Measurements from ENCODE around the gene ALDH1A2. TPM values are rescaled to one million over a fixed set of nuclear protein-coding genes. Genes with fewer than 3 reads are reported as not detected.

ALDH1A2 gene
- total and polyA plus RNA-seq, 4 donors = 3.6 to 28.4 (median 9.5) TPM

GRCh38 chr15:58080398-58080797 lies 14.9 kb upstream of the ALDH1A2 start:
- no peak for DNase-seq
- no peak overlapping the region for H3K9ac ChIP-seq (ENCODE audit: insufficient read depth in 1 of 2, low read length in 2 of 2)
- no peaks in the 10 kb centered on the region for H3K27me3 ChIP-seq (ENCODE audit: control insufficient read depth in 3 of 3, insufficient read depth in 3 of 3, low read length in 2 of 3)
- ATAC-seq (ENCODE audit: insufficient read depth, low FRiP score) = no peak
- TF ChIP-seq CTCF (IDR thresholded peaks at IDR 0.05; ENCODE audit: control extremely low read depth, extremely low read depth) = no peak
- WGBS, 2 donors = 71 to 83% methylated on average over 8 of the region's 8 CpGs
- no peak overlapping the region for H3K4me3 ChIP-seq
- H3K9me3 ChIP-seq (ENCODE audit: control insufficient read depth in 4 of 4, insufficient read depth in 3 of 4, low read length in 3 of 4) = no peaks in the 10 kb centered on the region
- no peak overlapping the region for H3K27ac ChIP-seq (ENCODE audit: low read depth in 1 of 2, low read length in 1 of 2)
- H3K36me3 ChIP-seq (ENCODE audit: control insufficient read depth in 4 of 4, insufficient read depth in 4 of 4, low read length in 4 of 4) = no peaks in the 10 kb centered on the region
- H3K4me1 ChIP-seq (ENCODE audit: control insufficient read depth in 5 of 5, insufficient read depth in 5 of 5, low read length in 5 of 5) = no peaks in the 10 kb centered on the region

- Histone ChIP-seq H3K27ac (ENCODE audit: low read depth in 1 of 2, low read length in 1 of 2) (no peak overlapping the region), H3K4me3 (no peak overlapping the region), H3K9ac (ENCODE audit: insufficient read depth in 1 of 2, low read length in 2 of 2) (no peak overlapping the region), H3K36me3 (ENCODE audit: control insufficient read depth in 4 of 4, insufficient read depth in 4 of 4, low read length in 4 of 4) (no peaks in the 10 kb centered on the region), H3K9me3 (ENCODE audit: control insufficient read depth in 4 of 4, insufficient read depth in 3 of 4, low read length in 3 of 4) (no peaks in the 10 kb centered on the region), H3K27me3 (ENCODE audit: control insufficient read depth in 3 of 3, insufficient read depth in 3 of 3, low read length in 2 of 3) (no peaks in the 10 kb centered on the region), H3K4me1 (ENCODE audit: control insufficient read depth in 5 of 5, insufficient read depth in 5 of 5, low read length in 5 of 5) (no peaks in the 10 kb centered on the region)
- ATAC-seq (ENCODE audit: insufficient read depth, low FRiP score) (no peak), DNase-seq (no peak)
- no peak for TF ChIP-seq CTCF (IDR thresholded peaks at IDR 0.05; ENCODE audit: control extremely low read depth, extremely low read depth)
Measured at GRCh38 chr15:58078591-58078990, 13.1 kb upstream of the ALDH1A2 start.

- Histone ChIP-seq H3K4me1 (ENCODE audit: control insufficient read depth in 5 of 5, insufficient read depth in 5 of 5, low read length in 5 of 5) (no peaks in the 10 kb centered on the region), H3K9me3 (ENCODE audit: control insufficient read depth in 4 of 4, insufficient read depth in 3 of 4, low read length in 3 of 4) (no peaks in the 10 kb centered on the region), H3K27ac (ENCODE audit: low read depth in 1 of 2, low read length in 1 of 2) (no peak overlapping the region), H3K4me3 (no peak overlapping the region), H3K27me3 (ENCODE audit: control insufficient read depth in 3 of 3, insufficient read depth in 3 of 3, low read length in 2 of 3) (no peaks in the 10 kb centered on the region), H3K36me3 (ENCODE audit: control insufficient read depth in 4 of 4, insufficient read depth in 4 of 4, low read length in 4 of 4) (no peaks in the 10 kb centered on the region), H3K9ac (ENCODE audit: insufficient read depth in 1 of 2, low read length in 2 of 2) (no peak overlapping the region)
- TF ChIP-seq CTCF (IDR thresholded peaks at IDR 0.05; ENCODE audit: control extremely low read depth, extremely low read depth) = no peak
- no peak for ATAC-seq (ENCODE audit: insufficient read depth, low FRiP score)
- WGBS, 2 donors = 15 to 20% methylated on average over 1 of the region's 1 CpG
- peak in 1 of 3 donors; percentile 11 for DNase-seq
Measured at GRCh38 chr15:58077427-58077826, 11.9 kb upstream of the ALDH1A2 start.

- Histone ChIP-seq H3K4me3 (no peak overlapping the region), H3K9ac (ENCODE audit: insufficient read depth in 1 of 2, low read length in 2 of 2) (no peak overlapping the region), H3K9me3 (ENCODE audit: control insufficient read depth in 4 of 4, insufficient read depth in 3 of 4, low read length in 3 of 4) (no peaks in the 10 kb centered on the region), H3K36me3 (ENCODE audit: control insufficient read depth in 4 of 4, insufficient read depth in 4 of 4, low read length in 4 of 4) (no peaks in the 10 kb centered on the region), H3K27me3 (ENCODE audit: control insufficient read depth in 3 of 3, insufficient read depth in 3 of 3, low read length in 2 of 3) (no peaks in the 10 kb centered on the region), H3K27ac (ENCODE audit: low read depth in 1 of 2, low read length in 1 of 2) (no peak overlapping the region), H3K4me1 (ENCODE audit: control insufficient read depth in 5 of 5, insufficient read depth in 5 of 5, low read length in 5 of 5) (no peaks in the 10 kb centered on the region)
- ATAC-seq (ENCODE audit: insufficient read depth, low FRiP score) (no peak), DNase-seq (no peak)
- 90 to 91% methylated on average over 2 of the region's 2 CpGs for WGBS, 2 donors
- no peak for TF ChIP-seq CTCF (IDR thresholded peaks at IDR 0.05; ENCODE audit: control extremely low read depth, extremely low read depth)
Measured at GRCh38 chr15:58074452-58074851, 8.9 kb upstream of the ALDH1A2 start.

Data from lung (tissue), 12 donors.